OCI-LY3 (cell line): ENCODE measurements around the gene ADAD1.

Source experiments
- EZH2phosphoT487 ChIP-seq: fragments of 200-600 bp; shearing (Covaris generic); IDR thresholded peaks from 2 replicates; pipeline ENCODE4 v1.6.1; 2018; ENCODE audit warnings: antibody characterized with exemption, mixed run types, low read depth
- TF ChIP-seq, protein P1 (sequence below): fragments of 200-600, 300-600 bp; sonication (generic); IDR thresholded peaks from 2 replicates; pipeline ENCODE4 v1.5.1; 2014; ENCODE audit warnings: antibody characterized with exemption, low read length, low read depth

DNA sequence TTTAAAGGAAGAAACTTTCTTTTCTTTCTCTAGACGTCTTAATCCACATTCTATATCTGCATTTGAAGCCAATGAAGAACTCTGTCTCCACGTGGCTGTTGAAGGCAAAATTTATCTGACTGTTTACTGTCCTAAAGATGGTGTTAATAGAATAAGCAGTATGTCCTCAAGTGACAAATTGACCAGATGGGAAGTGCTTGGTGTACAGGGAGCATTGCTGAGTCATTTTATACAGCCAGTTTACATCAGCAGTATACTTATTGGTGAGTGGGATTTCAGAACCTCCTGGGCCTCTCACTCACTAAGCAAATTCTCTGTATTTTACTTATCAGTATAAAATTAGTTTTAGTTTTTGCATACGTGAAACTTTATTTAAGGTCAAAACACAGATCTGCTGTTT, 33.7 kb downstream of the ADAD1 start:
- TF ChIP-seq, protein P1, sequence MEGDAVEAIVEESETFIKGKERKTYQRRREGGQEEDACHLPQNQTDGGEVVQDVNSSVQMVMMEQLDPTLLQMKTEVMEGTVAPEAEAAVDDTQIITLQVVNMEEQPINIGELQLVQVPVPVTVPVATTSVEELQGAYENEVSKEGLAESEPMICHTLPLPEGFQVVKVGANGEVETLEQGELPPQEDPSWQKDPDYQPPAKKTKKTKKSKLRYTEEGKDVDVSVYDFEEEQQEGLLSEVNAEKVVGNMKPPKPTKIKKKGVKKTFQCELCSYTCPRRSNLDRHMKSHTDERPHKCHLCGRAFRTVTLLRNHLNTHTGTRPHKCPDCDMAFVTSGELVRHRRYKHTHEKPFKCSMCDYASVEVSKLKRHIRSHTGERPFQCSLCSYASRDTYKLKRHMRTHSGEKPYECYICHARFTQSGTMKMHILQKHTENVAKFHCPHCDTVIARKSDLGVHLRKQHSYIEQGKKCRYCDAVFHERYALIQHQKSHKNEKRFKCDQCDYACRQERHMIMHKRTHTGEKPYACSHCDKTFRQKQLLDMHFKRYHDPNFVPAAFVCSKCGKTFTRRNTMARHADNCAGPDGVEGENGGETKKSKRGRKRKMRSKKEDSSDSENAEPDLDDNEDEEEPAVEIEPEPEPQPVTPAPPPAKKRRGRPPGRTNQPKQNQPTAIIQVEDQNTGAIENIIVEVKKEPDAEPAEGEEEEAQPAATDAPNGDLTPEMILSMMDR = no peak
- no peak for TF ChIP-seq EZH2phosphoT487
